Neural cell (in vitro differentiated cells): ENCODE measurements around the gene DPP9. TPM values are rescaled to one million over a fixed set of nuclear protein-coding genes. Genes with fewer than 3 reads are reported as not detected.

Experiments used
- H2AFZ ChIP-seq: fragments of 200-600, 300-800 bp; sonication (generic), shearing (Covaris generic); 2 replicates; pipeline ENCODE4 v1.6.0; 2014; ENCODE audit warnings: low read depth, mild to moderate bottlenecking, antibody characterized with exemption, low read length, moderate library complexity
- H3F3A ChIP-seq: fragments of 200-600 bp; shearing (Covaris generic); 2 replicates; pipeline ENCODE4 v1.6.1; 2016; ENCODE audit warnings: mild to moderate bottlenecking, moderate library complexity, mixed read lengths, antibody characterized with exemption, low read length; ENCODE audit not compliant: insufficient read depth, poor library complexity, severe bottlenecking
- H3K27ac ChIP-seq: fragments of 200-600, 300-800 bp; sonication (generic), shearing (Covaris generic); 2 replicates; pipeline ENCODE4 v1.5.1; 2014; ENCODE audit warnings: mild to moderate bottlenecking, low read length, moderate library complexity
- H3K27me3 ChIP-seq: fragments of 300-800, 200-600 bp; sonication (generic), shearing (Covaris generic); 2 replicates; pipeline ENCODE4 v1.6.0; 2014; ENCODE audit warnings: mild to moderate bottlenecking, low read depth, low read length, moderate library complexity; ENCODE audit not compliant: insufficient read depth
- H3K36me3 ChIP-seq: fragments of 300-800, 200-600 bp; sonication (generic), shearing (Covaris generic); 2 replicates; pipeline ENCODE4 v1.5.1; 2014; ENCODE audit warnings: mild to moderate bottlenecking, antibody characterized with exemption, low read length, moderate library complexity; ENCODE audit not compliant: insufficient read depth
- H3K4me2 ChIP-seq: fragments of 300-800, 200-600 bp; sonication (generic), shearing (Covaris generic); 2 replicates; pipeline ENCODE4 v1.6.0; 2014; ENCODE audit warnings: mild to moderate bottlenecking, low read length
- H3K4me3 ChIP-seq: fragments of 300-800, 200-600 bp; sonication (generic), shearing (Covaris generic); 2 replicates; pipeline ENCODE4 v1.5.1; 2014; ENCODE audit warnings: mild to moderate bottlenecking, low read length, moderate library complexity
- H3K79me2 ChIP-seq: fragments of 200-600 bp; shearing (Covaris generic); replicated peaks from 2 replicates; pipeline ENCODE4 v1.6.0; 2014; ENCODE audit warnings: mild to moderate bottlenecking, low read length, moderate library complexity; ENCODE audit not compliant: insufficient read depth
- H3K9ac ChIP-seq: fragments of 300-800, 200-600 bp; sonication (generic), shearing (Covaris generic); 2 replicates; pipeline ENCODE4 v1.6.1; 2016; ENCODE audit warnings: mild to moderate bottlenecking, low read length, mixed read lengths
- H3K9me2 ChIP-seq: fragments of 200-600 bp; shearing (Covaris generic); 2 replicates; pipeline ENCODE4 v1.6.1; 2016; ENCODE audit warnings: mild to moderate bottlenecking, low read length, mixed read lengths; ENCODE audit not compliant: insufficient read depth
- H3K9me3 ChIP-seq: fragments of 200-600, 300-800 bp; sonication (generic), shearing (Covaris generic); 2 replicates; pipeline ENCODE4 v1.6.1; 2016; ENCODE audit warnings: mild to moderate bottlenecking, mixed run types, low read length, moderate library complexity, mixed read lengths
- H4K20me1 ChIP-seq: fragments of 200-600 bp; shearing (Covaris generic); 2 replicates; pipeline ENCODE4 v1.6.1; 2016; ENCODE audit warnings: mild to moderate bottlenecking, mixed run types; ENCODE audit not compliant: insufficient read depth
- CTCF ChIP-seq: fragments of 450-650 bp; IDR thresholded peaks from 2 replicates; pipeline ENCODE4 v1.5.1; 2014; ENCODE audit warnings: antibody characterized with exemption, mild to moderate bottlenecking, moderate library complexity; ENCODE audit not compliant: poor library complexity, severe bottlenecking
- EP300 ChIP-seq: fragments of 450-650 bp; conservative IDR thresholded peaks from 2 replicates; pipeline ENCODE4 v1.6.1; 2014; ENCODE audit warnings: antibody characterized with exemption, mild to moderate bottlenecking, moderate library complexity; ENCODE audit not compliant: poor library complexity, severe bottlenecking
- EZH2 ChIP-seq: fragments of 200-600, 300-800 bp; shearing (Covaris generic), sonication (generic); IDR thresholded peaks from 2 replicates; pipeline ENCODE4 v1.6.1; 2014; ENCODE audit warnings: antibody characterized with exemption, low read length, borderline replicate concordance, mild to moderate bottlenecking; ENCODE audit not compliant: insufficient read depth, poor library complexity, severe bottlenecking
- MXI1 ChIP-seq: fragments of 450-650 bp; conservative IDR thresholded peaks from 2 replicates; pipeline ENCODE4 v1.6.1; 2014; ENCODE audit warnings: antibody characterized with exemption, mild to moderate bottlenecking; ENCODE audit not compliant: poor library complexity, severe bottlenecking
- POLR2AphosphoS5 ChIP-seq: IDR thresholded peaks from 2 replicates; pipeline ENCODE4 v1.6.1; 2012
- RAD21 ChIP-seq: fragments of 450-650 bp; conservative IDR thresholded peaks from 2 replicates; pipeline ENCODE4 v1.6.1; 2014; ENCODE audit warnings: antibody characterized with exemption, mild to moderate bottlenecking, moderate library complexity
- REST ChIP-seq: IDR thresholded peaks from 2 replicates; pipeline ENCODE4 v1.6.1; 2012; ENCODE audit warnings: borderline replicate concordance
- SMC3 ChIP-seq: fragments of 450-650 bp; conservative IDR thresholded peaks from 2 replicates; pipeline ENCODE4 v1.6.1; 2014; ENCODE audit warnings: antibody characterized with exemption, mild to moderate bottlenecking, moderate library complexity; ENCODE audit not compliant: poor library complexity
- TAF1 ChIP-seq: IDR thresholded peaks from 2 replicates; pipeline ENCODE4 v1.6.1; 2012; ENCODE audit warnings: low read depth
- polyA plus RNA-seq: library from polyadenylated mRNA; depleted of rRNA; stranded (reverse); fragments of >200 nt; gene quantifications from 2 replicates; pipeline ENCODE4 v1.2.3, GENCODE V29; 2014

DPP9 gene
- polyA plus RNA-seq, 1 donor from 2014 or later: 11.7 TPM

GRCh38 chr19:4636761-4637160, 86.9 kb downstream of the DPP9 start:
- no peaks in the 10 kb centered on the region for H3K79me2 ChIP-seq
- TF ChIP-seq POLR2AphosphoS5 (no peak), RAD21 (no peak), EP300 (no peak), EZH2 (no peak), SMC3 (no peak), TAF1 (no peak), CTCF (no peak), REST (no peak), MXI1 (no peak)
- no peak overlapping the region for H3K4me2 ChIP-seq
- no peak overlapping the region for H3K4me3 ChIP-seq
- H3K9me3 ChIP-seq: no peaks in the 10 kb centered on the region
- H3K9me2 ChIP-seq: no peaks in the 10 kb centered on the region
- H3K9ac ChIP-seq: no peak overlapping the region
- H3K36me3 ChIP-seq: no peaks in the 10 kb centered on the region
- no peaks in the 10 kb centered on the region for H3F3A ChIP-seq
- no peaks in the 10 kb centered on the region for H4K20me1 ChIP-seq
- no peak overlapping the region for H2AFZ ChIP-seq
- no peak overlapping the region for H3K27ac ChIP-seq
- H3K27me3 ChIP-seq: peaks cover 8% of the 10 kb centered on the region

- Histone ChIP-seq H3K79me2 (no peaks in the 10 kb centered on the region), H3F3A (no peaks in the 10 kb centered on the region), H3K36me3 (no peaks in the 10 kb centered on the region), H2AFZ (peak overlapping the region; percentile 8), H3K9me2 (no peaks in the 10 kb centered on the region), H4K20me1 (no peaks in the 10 kb centered on the region), H3K9me3 (no peaks in the 10 kb centered on the region), H3K4me3 (peak overlapping the region; percentile 63), H3K27ac (no peak overlapping the region), H3K27me3 (peaks cover 8% of the 10 kb centered on the region), H3K4me2 (no peak overlapping the region), H3K9ac (peak overlapping the region; percentile 55)
- TF ChIP-seq REST: no peak
- peak; percentile 93 for TF ChIP-seq RAD21
- no peak for TF ChIP-seq POLR2AphosphoS5
- no peak for TF ChIP-seq EZH2
- peak; percentile 33 for TF ChIP-seq MXI1
- no peak for TF ChIP-seq TAF1
- TF ChIP-seq CTCF: peak; percentile 92
- TF ChIP-seq EP300: no peak
- peak; percentile 88 for TF ChIP-seq SMC3
Measured at GRCh38 chr19:4636151-4636717, 87.4 kb downstream of the DPP9 start.
